Measurements from ENCODE around the gene CENPT.

The CENPT gene

DNA sequence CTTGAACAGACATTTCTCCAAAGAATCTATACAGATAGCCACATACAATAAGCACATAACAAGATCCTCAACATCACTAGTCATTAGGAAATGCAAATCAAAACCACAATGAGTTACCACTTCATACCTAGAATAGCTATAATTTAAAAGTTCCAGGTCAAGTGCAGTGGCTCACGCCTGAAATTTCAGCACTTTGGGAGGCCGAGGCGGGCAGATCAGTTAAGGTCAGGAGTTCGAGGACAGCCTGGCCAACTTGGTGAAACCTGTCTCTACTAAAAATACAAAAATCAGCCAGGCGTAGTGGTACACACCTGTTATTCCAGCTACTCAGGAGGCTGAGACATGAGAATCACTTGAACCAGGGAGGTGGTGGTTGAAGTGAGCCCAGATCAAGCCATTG is 61.0 kb downstream of the CENPT start:
- no peaks in the 10 kb centered on the region for H3K4me1 ChIP-seq (ENCODE audit: control insufficient read depth, insufficient read depth, low read length)
- H3K4me3 ChIP-seq (ENCODE audit: low read length in 2 of 2): no peak overlapping the region
- H3K27ac ChIP-seq (ENCODE audit: low read length): no peak overlapping the region
- no peaks in the 10 kb centered on the region for H3K9me3 ChIP-seq (ENCODE audit: control insufficient read depth in 2 of 2, low read length in 2 of 2)
- H3K36me3 ChIP-seq (ENCODE audit: control insufficient read depth in 2 of 2, insufficient read depth in 2 of 2, low read length in 2 of 2): no peaks in the 10 kb centered on the region
- H3K9ac ChIP-seq (ENCODE audit: low read length in 2 of 2): no peak overlapping the region
- H3K27me3 ChIP-seq (ENCODE audit: control insufficient read depth in 1 of 2, insufficient read depth in 2 of 2, low read length in 2 of 2): no peaks in the 10 kb centered on the region

DNA sequence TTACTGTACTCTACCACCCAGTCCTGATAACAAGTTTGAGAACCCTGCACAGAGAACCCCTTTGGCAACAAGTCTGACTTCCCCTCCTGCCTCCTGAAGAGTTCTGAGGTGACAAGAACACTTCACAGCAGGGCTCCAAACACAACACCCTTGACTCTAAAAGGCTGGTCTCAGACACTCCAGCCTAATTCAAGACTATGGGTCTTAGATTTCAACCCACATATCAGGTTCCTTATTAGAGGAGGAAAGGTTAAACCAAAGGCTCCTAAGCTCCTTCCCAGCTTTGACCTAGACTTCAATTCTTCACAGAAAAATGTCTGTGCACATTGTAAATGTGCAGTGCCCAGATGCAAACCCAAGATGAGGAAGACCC is 64.2 kb downstream of the CENPT start:
- H3K27me3 ChIP-seq (ENCODE audit: control insufficient read depth in 1 of 2, insufficient read depth in 2 of 2, low read length in 2 of 2): no peaks in the 10 kb centered on the region
- no peak overlapping the region for H3K9ac ChIP-seq (ENCODE audit: low read length in 2 of 2)
- no peak overlapping the region for H3K27ac ChIP-seq (ENCODE audit: low read length)
- H3K36me3 ChIP-seq (ENCODE audit: control insufficient read depth in 2 of 2, insufficient read depth in 2 of 2, low read length in 2 of 2): peaks cover 0 to 5% of the 10 kb centered on the region in 2 donors
- no peak overlapping the region for H3K4me3 ChIP-seq (ENCODE audit: low read length in 2 of 2)
- no peaks in the 10 kb centered on the region for H3K4me1 ChIP-seq (ENCODE audit: control insufficient read depth, insufficient read depth, low read length)
- H3K9me3 ChIP-seq (ENCODE audit: control insufficient read depth in 2 of 2, low read length in 2 of 2): no peaks in the 10 kb centered on the region

DNA sequence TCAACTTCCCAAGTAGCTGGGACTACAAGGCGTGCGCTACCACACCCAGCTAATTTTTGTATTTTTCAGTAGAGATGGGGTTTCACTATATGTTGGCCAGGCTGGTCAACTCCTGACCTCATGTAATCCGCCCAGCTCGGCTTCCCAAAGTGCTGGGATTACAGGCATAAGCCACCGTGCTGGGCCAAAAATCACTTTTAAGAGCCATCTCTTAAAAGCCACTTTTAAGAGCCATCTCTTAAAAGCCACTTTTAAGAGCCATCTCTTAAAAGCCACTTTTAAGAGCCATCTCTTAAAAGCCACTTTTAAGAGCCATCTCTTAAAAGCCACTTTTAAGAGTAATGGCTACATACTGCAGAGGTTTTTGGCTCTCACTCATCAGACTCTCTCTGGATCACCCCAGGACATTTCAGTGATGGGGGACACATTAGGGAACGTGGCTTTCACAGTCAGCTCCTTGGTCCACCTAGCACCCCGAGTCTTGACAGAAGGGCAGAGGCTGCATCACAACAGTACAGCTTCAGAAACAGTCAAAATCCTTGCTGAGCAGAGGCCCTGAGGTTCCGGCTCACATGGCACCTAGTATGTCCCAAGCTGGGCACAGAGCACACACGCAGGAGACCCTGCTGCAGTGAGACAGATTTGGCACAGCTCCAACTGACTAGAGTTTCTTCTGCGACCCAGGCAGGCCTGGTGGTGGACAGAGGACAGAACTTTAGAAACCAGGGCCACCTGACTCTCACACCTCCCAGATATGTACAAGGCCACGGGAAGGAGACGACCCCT is 64.7 kb downstream of the CENPT start:
- Histone ChIP-seq H3K4me1 (ENCODE audit: control insufficient read depth, insufficient read depth, low read length) (no peaks in the 10 kb centered on the region), H3K4me3 (ENCODE audit: low read length in 2 of 2) (no peak overlapping the region), H3K36me3 (ENCODE audit: control insufficient read depth in 2 of 2, insufficient read depth in 2 of 2, low read length in 2 of 2) (peaks cover 0 to 5% of the 10 kb centered on the region in 2 donors), H3K9me3 (ENCODE audit: control insufficient read depth in 2 of 2, low read length in 2 of 2) (no peaks in the 10 kb centered on the region), H3K27ac (ENCODE audit: low read length) (no peak overlapping the region), H3K9ac (ENCODE audit: low read length in 2 of 2) (no peak overlapping the region), H3K27me3 (ENCODE audit: control insufficient read depth in 1 of 2, insufficient read depth in 2 of 2, low read length in 2 of 2) (no peaks in the 10 kb centered on the region)

GRCh38 chr16:67781565-67781921 is 66.0 kb downstream of the CENPT start:
- H3K9me3 ChIP-seq (ENCODE audit: control insufficient read depth in 2 of 2, low read length in 2 of 2): no peaks in the 10 kb centered on the region
- H3K9ac ChIP-seq (ENCODE audit: low read length in 2 of 2): no peak overlapping the region
- H3K4me3 ChIP-seq (ENCODE audit: low read length in 2 of 2): no peak overlapping the region
- H3K27me3 ChIP-seq (ENCODE audit: control insufficient read depth in 1 of 2, insufficient read depth in 2 of 2, low read length in 2 of 2): no peaks in the 10 kb centered on the region
- peaks cover 0 to 5% of the 10 kb centered on the region in 2 donors for H3K36me3 ChIP-seq (ENCODE audit: control insufficient read depth in 2 of 2, insufficient read depth in 2 of 2, low read length in 2 of 2)
- H3K4me1 ChIP-seq (ENCODE audit: control insufficient read depth, insufficient read depth, low read length): no peaks in the 10 kb centered on the region
- H3K27ac ChIP-seq (ENCODE audit: low read length): no peak overlapping the region

DNA sequence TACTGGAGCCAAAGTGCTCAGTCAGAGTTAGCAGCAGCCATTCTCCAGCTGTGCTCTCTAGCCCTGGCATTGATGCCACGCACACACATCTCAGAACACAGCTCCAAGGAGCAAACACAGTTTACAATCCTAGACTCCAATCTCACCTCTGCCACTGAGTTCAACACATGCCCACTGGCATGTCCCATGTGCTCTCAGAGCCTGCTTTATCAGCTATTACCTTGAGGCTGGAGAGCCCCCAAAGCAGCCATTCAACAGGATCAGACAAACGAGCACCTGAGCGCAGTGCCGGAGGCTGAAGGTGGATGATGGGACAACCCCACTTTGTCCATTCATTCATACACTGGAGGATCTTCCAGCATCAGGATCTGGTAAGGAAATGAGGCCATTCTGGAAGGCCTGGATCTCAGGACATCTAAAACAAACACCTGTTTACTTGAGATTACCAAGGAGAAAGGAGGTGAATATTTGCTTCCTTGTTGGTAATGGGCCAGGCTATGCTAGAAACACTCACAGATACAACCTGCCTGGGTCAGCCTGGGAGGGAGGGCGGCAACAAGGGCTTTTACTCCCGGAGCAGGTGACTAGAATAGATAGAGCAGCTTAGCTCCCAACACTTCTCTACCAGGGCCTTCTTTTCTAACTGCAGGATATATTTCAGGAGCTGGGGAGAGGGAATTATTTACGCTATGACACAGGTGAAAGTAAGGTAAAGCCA is 66.5 kb downstream of the CENPT start:
- H3K9ac ChIP-seq (ENCODE audit: low read length in 2 of 2): no peak overlapping the region
- H3K27ac ChIP-seq (ENCODE audit: low read length): no peak overlapping the region
- H3K4me1 ChIP-seq (ENCODE audit: control insufficient read depth, insufficient read depth, low read length): no peaks in the 10 kb centered on the region

GRCh38 chr16:67779256-67780014 is 68.1 kb downstream of the CENPT start:
- H3K9me3 ChIP-seq (ENCODE audit: control insufficient read depth in 2 of 2, low read length in 2 of 2): no peaks in the 10 kb centered on the region
- no peaks in the 10 kb centered on the region for H3K27me3 ChIP-seq (ENCODE audit: control insufficient read depth in 1 of 2, insufficient read depth in 2 of 2, low read length in 2 of 2)
- H3K4me3 ChIP-seq (ENCODE audit: low read length in 2 of 2): no peak overlapping the region
- no peaks in the 10 kb centered on the region for H3K4me1 ChIP-seq (ENCODE audit: control insufficient read depth, insufficient read depth, low read length)
- H3K27ac ChIP-seq (ENCODE audit: low read length): no peak overlapping the region
- peaks cover 0 to 5% of the 10 kb centered on the region in 2 donors for H3K36me3 ChIP-seq (ENCODE audit: control insufficient read depth in 2 of 2, insufficient read depth in 2 of 2, low read length in 2 of 2)
- H3K9ac ChIP-seq (ENCODE audit: low read length in 2 of 2): no peak overlapping the region

More for the DNA sequence above, 66.5 kb downstream of the CENPT start:
- Histone ChIP-seq H3K4me3 (ENCODE audit: low read length in 2 of 2) (no peak overlapping the region), H3K36me3 (ENCODE audit: control insufficient read depth in 2 of 2, insufficient read depth in 2 of 2, low read length in 2 of 2) (peaks cover 0 to 5% of the 10 kb centered on the region in 2 donors), H3K9me3 (ENCODE audit: control insufficient read depth in 2 of 2, low read length in 2 of 2) (no peaks in the 10 kb centered on the region), H3K27me3 (ENCODE audit: control insufficient read depth in 1 of 2, insufficient read depth in 2 of 2, low read length in 2 of 2) (no peaks in the 10 kb centered on the region)

Measured in stomach smooth muscle (tissue), 2 donors.